H54 (cell line): ENCODE measurements around the gene OR51B6.
"Not testable (repeated sequence)": the region's sequence is repeated elsewhere in the genome, so short reads cannot be mapped to it uniquely, and the experiment has no call there.

Experiments used
- DNase-seq: peaks from one replicate; pipeline ENCODE4 v3.0.0; 2011; ENCODE audit warnings: low spot score, mixed read lengths; ENCODE audit not compliant: insufficient read length
- FAIRE-seq: peaks from 3 replicates; lab custom pipeline; 2011; peaks lifted over from hg19 to GRCh38; lab: Jason Lieb, UNC
- POLR2A ChIP-seq: IDR thresholded peaks from 2 replicates; pipeline ENCODE4 v1.6.1; 2011; ENCODE audit warnings: low read depth, mild to moderate bottlenecking, low read length

Gene OR51B6

DNA sequence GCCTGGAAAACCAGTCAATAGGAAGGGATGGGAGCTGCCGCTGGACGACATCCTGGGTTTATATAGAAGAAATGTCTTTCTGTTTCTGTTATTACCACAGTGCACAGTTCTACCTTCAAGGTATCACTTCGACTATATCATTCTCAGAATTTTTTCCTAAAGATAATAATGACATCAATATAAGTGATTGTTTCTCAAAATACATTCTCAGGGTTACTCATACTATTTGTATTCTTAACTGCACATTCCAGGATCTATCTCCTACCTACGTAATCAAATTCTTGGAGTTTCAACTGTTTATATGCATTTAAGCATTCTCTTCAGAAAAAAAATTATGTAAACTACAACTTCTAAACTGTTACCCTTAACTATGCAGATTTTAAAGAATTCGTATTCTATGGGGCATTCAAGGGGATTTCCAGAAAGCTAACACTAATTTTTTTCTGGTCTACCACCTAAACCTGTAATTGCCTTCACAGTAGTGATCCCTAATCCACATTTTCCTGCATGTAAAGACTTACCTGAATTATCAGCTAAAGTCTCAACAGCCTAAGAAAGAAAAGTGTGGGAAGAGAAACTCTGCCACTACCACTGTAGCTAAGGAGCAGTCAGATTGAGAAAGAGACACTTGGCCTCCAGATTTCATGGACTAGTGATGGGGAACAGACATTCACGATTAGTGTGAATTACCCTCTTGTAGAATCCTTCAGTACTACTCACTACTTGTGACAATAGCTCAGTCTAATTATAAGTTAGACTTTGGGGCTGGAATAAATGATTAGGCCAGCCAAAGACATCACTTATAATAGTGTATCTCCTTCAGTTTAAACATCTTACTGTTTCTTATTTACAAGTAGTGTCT is 7.6 kb upstream of the OR51B6 start, which contains the start of gene OR51B5:
Gene OR51B5 (minus strand): TSS at position 51 of the 862 bp plus-strand sequence. CDS start 0 bp downstream, at position 51.
- FAIRE-seq, result peak; percentile 23
- no peak for TF ChIP-seq POLR2A

DNA sequence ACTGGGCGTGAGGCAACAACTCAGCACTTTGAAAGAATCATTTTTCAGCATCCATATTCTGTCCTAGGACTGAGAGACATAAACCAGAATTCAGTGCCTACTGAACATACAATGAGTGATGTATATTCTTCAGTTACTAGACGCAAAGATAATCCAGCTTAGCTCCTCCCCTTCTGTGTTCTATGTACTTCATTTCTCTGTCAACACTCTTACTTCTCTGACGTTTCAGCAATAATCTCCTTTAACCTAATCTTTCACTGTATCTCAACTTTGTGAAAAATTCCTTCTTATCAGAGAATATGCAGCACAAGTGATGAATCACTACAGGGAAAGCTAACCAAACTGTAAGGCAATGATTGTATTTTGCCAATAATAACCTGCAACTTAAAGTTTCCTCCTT is 5.5 kb upstream of the OR51B6 start:
- peak; percentile 89 for FAIRE-seq

More for the DNA sequence above, 7.6 kb upstream of the OR51B6 start, which contains the start of gene OR51B5:
- no peak for DNase-seq

DNA sequence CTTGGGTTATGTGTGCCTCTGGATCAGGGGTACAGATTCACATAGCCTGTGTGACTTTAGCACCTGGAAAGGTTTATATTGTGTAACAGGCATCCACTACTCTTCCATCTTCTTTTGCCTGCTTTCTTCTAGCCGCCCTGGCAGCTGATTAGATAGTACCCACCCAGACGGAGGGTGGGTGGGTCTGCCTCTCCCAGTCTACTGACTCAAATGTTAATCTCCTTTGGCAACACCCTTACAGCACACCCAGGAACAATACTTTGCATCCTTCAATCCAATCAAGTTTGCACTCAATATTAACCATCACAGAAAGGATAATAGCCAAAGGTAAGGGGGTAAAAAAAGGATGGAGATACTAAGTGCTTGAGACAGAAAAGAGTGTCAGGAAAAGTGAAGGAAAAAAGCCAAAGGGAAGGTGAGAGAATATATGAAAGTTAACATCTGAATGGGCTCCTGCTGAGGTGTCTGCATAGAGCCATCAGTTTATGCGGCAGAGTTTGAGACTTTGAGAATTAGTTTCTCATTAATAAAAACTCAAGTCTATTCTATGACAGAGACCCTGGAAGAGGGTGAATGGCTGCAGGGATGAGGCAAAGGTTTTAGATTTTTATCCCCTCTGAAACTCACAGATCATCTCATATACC is 2.6 kb upstream of the OR51B6 start:
- FAIRE-seq, result peak; percentile 71
- no peak for TF ChIP-seq POLR2A
- no peak for DNase-seq

More for the DNA sequence above, 5.5 kb upstream of the OR51B6 start:
- no peak for TF ChIP-seq POLR2A
- DNase-seq, result no peak

DNA sequence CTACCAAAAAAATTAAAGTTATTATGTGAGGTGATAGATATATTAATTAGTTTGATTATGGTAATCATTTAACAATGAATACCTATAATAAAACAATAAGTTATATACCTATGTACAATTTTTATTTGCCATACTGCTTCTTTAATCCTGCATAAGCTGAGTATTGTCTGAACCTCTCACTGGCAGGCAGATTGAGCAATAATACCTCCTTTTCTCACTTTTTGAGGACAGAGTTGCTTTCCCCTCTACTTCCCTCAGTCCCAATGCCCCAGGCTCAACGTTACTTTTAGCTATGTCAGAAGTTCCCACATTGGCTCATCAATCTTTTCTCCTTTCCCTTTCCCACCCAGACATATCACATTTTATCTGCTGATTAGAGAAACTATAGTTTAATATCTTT is 1.8 kb upstream of the OR51B6 start:
- no peak for TF ChIP-seq POLR2A
- no peak for FAIRE-seq
- DNase-seq, result no peak

DNA sequence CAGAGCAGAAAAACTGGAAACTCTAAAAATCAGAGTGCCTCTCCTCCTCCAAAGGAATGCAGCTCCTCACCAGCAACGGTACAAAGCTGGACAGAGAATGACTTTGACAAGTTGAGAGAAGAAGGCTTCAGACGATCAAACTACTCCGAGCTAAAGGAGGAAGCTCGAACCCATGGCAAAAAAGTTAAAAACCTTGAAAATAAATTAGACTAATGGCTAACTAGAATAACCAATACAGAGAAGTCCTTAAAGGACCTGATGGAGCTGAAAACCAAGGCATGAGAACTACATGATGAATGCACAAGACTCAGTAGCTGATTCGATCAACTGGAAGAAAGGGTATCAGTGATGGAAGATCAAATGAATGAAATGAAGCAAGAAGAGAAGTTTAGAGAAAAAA is 4.7 kb downstream of the OR51B6 start:
- not testable (repeated sequence) for DNase-seq, FAIRE-seq

DNA sequence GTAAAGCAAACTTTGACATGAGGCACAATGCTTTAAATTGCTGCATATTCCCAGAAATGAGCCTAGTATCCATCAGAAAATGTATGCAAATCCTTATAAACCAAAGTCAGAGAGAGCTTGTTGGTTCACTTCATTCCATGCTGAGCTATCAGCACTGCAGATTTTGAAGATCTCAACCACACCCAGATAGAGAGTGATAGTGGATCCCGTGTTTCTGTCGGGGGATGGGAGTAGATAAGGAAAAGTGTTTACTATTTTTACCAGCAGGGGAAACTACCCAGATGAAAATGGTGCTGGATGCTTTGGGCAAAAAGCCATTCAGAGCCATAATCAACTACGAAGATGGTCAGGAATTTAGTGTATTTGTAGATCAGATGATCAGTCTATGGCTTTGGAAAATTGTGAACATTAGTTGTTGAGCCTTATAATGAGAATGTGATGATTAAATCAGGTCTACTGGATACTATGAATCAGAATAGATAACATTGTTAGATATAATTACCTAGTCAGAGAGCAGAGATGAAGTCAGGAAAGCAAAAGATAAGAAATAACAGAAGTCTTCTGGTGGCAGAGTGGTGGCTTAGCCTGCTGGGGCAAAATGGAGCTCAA is 10.8 kb downstream of the OR51B6 start:
- no peak for FAIRE-seq
- DNase-seq, result no peak
- no peak for TF ChIP-seq POLR2A

DNA sequence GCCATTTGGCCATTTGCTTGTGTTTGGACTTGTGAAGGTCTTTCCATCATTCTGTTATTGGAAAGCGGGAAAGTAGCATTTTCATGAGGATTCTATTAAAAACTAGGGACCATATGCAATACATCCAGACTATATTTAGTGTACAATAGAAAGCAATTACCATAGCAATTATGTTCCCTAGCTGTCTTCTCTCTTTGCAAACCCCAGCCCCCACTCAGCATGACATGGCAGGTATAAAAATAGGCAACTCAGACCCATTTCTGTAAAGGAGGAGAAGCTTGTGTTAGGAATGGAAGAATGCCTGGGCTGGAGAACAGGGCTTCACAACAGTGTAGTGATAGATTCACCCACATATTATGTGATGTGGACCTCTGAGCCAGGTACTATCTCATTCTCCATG is 12.4 kb downstream of the OR51B6 start:
- DNase-seq, result no peak
- no peak for TF ChIP-seq POLR2A
- FAIRE-seq, result no peak

DNA sequence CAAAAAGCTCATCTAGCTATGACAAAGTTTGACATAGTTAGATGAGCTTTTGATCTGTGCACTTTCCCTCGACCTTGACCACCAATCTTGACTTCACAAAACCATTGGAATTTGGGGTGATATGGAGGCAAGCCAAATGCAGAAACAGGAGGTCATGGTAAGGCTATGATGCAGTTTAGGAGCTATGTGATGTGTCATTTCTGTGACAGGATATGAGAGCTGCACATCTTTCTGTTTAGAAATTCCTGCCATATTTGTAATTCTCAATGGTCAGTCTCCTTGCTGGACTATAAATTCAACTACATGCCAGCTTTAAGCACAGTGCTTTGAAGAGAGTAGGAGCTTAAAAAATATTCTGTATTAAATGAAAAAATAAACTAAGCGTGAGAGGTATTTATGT is 12.9 kb downstream of the OR51B6 start:
- DNase-seq (peak; percentile 45), FAIRE-seq (peak; percentile 99)
- TF ChIP-seq POLR2A, result no peak

DNA sequence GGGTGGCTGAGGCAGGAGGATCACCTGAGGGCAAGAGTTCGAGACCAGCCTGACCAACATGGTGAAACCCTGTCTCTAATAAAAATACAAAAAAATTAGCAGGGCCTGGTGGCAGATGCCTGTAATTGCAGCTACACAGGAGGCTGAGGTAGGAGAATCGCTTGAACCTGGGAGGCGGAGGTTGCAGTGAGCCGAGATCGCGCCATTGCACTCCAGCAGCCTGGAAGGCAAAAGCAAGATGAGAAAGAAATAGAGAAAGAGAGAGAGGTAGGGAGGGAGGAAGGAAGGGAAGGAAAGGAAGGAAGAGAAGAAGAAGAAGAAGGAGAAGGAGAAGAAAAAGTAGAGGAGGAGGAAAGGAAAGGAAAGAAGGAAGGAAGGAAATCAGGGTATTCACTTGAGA is 15.1 kb downstream of the OR51B6 start:
- DNase-seq, FAIRE-seq: not testable (repeated sequence)

DNA sequence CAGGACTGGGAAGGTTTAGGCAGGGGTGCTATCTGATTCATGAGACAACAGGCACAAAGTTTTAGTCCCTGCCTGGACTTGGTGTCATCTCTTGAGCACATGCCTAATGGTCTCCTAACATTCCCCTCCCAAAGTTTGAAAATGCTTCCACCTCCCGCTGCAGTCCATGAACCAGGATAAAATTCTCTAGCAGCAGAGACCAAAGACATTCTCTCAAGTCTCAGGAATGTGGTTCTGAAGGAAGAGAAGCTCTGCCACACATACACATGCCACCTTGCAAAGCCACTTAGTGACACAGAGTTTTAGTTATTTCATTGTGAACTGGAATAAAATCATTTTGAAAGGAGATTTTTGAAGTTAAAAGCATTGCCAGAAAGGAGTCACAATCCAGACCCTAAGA is 15.5 kb downstream of the OR51B6 start:
- TF ChIP-seq POLR2A, result no peak
- FAIRE-seq, result peak; percentile 75

DNA sequence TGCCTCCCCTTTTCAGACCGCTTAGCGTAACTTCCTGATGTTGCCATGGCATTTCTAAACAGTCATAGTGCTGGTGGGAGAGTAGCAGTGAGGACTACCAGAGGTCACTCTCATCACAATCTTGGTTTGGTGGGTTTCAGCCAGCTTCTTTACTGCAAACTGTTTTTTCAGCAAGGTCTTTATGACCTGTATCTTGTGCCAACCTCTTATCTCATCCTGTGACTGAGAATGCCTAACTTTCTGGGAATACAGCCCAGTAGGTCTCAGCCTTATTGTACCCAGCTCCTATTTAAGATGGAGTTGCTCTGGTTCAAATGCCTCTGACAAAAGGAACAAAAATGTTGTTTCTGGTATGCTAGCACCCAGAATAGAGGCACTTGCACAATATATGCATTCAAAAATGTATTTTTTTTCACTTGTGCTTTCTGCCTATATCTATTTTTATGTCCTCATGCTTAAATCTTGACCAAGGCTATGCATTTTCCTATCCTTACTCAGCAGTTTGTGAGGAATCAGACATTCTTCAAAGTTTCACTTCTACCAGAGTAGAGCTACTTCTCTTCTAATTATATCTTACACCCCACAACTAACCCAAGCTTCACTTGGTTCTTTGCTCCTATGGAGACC is 16.3 kb downstream of the OR51B6 start:
- TF ChIP-seq POLR2A, result no peak
- FAIRE-seq (peak; percentile 53), DNase-seq (no peak)

More for the DNA sequence above, 15.5 kb downstream of the OR51B6 start:
- DNase-seq, result no peak

DNA sequence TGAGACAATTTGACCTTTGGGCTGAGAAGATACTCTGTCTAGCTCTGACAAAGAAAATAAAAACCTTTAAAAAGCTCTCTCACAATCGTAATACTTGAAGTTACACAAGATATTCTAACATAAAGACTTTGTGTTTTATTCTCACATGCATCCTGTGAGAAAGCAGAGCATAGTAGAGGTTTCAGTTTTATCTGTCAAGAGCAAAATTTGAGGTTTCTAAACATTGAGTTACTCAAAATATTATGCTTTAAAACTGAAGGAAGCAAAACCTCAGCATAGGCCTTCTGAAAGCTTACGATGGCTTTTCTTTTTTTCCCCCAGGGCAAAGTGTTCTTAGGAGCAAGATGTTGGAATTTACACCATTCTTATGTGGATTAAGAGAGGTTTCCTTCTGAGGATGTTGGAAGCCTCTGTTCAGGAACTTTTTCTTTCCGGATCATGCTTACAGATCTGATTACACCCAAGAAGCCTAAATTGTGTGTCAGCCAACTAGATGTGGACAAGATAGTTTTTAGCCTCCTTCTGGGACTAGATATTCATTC is 17.3 kb downstream of the OR51B6 start:
- no peak for TF ChIP-seq POLR2A
- DNase-seq (no peak), FAIRE-seq (peak; percentile 70)

DNA sequence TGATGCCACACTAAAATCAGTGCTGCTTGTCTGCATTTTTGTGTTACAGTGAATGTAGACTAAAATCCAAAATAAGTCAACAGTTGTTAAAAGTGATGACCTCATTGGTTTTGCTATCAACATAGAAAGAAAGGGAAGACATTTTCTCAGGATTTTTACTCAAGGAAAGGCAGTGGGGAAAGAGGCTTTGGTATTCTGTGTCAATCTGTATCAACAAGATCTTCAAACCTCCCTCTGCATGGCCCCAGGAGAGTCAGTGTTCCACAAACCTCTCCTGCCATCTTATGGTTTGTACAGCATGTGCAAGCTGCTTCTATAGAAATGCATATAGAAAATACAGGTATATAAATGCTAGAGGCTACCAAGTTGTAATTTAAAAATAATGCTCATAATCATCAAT is 18.5 kb downstream of the OR51B6 start:
- FAIRE-seq (peak; percentile 91), DNase-seq (no peak)
- TF ChIP-seq POLR2A, result no peak
